DMS79 (cell line): ENCODE measurements around the gene P4HA2.

Experiments used
- DNase-seq: peaks from one replicate; lab custom pipeline; 2025; lab: John Stamatoyannopoulos, UW

Gene P4HA2

GRCh38 chr5:132250547-132250946 lies 22.9 kb upstream of the P4HA2 start:
- no peak for DNase-seq

- DNase-seq = no peak
Measured at GRCh38 chr5:132246806-132247205, 19.2 kb upstream of the P4HA2 start.

GRCh38 chr5:132245593-132245992 lies 17.9 kb upstream of the P4HA2 start:
- DNase-seq = no peak

DNA sequence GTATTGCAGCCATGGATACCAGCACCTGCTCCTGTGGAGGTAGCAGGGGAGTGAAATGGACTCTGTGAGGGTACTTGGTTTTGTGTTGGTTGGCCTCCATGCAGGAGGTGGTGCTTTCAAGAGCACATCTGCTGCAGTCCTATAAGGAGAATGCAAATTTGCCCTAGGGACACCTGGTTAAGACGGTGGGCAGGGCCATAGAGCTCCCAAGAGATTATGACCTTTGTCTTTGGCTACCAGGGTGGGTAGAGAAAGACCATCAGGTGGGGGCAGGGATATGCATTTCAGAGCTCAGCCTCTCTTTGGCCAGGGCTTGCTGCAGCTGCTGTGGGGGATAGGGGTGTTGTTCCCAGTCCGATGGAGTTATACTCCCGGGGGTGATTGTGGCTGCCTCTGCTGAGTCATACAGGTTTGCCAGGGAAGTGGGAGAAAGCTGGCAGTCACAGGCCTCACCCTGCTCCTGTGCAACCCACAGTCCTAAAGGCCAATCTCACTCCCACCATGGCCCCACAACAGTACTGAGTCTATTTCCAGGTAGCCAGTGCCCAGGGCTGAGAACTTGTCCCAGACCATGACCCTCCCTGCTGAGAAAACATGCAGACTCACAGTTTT lies 15.8 kb upstream of the P4HA2 start:
- no peak for DNase-seq

DNA sequence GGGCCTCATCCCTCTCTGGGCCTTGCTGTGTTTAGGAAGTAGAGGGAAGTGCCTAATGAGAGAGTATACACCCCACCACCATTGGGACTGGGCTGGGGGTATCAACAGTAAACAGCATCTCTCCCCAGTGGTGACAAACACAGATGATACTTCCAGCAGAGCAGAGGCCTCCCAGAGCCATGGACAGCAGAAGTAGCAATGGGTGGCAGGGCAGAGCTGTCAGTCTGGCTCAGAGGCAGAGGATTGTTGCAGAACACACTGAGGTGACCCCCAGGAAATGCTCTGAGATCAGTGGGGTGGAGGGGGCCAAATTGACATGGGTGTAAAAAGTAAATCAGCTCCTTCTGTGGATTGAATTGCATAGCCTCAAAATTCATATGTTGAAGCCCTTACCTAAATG lies 12.1 kb upstream of the P4HA2 start:
- no peak for DNase-seq

DNA sequence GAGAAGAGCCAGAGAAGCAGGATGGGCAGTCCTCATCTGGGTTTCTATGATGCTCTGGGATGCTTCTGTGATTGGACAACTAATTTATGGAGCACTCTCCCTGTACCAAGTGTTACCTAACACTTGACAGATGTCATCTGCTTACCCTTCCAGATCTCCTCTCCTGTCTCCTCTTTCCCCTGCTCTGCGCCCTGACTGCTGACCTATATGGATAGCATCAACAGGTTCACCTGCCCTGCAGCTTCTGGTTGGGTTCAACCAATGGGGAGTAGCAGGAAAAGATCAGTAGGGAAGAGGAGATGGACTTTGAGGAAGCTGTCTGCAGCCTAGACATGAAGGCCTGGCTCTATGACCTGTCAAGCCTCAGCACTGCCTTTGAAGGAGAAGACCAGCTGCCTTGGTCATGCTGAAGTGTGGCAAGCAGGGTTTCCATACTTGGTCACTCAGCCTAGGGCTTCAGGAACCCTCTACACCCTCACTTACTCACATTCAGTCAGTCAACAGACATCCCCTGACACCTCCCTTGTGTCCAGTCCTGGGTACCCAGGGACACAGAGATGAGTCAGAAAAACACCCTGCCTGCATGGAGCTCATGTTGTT lies 11.3 kb upstream of the P4HA2 start:
- no peak for DNase-seq

DNA sequence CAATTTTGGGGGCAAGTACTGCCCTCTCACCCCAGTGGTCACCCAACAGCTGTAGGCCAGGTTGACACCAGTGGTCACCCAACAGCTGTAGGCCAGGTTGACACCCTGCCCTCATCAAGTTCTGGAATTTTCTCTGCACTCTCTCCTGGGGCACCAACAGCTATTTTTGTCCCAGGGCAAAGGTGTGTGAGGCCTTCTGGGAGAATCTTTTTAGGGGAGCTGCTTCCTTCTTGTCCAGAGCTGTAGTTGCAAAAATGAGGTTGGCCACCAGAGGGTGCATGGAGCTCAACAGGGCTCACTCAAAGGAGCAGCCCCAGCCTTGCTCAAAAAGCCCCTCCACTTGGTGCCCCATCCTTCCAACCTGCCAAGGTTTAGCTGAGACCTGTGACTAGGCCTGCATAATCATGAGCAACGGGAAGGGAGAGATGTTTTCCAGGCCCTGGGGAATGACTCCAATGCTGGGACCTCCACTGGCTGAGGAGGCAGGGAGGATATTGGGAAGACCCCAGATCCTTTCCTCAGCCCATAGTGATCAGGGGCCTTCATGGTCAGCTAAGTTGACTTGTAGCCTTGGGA lies 10.6 kb upstream of the P4HA2 start:
- no peak for DNase-seq

GRCh38 chr5:132237670-132238069 lies 10.0 kb upstream of the P4HA2 start:
- no peak for DNase-seq

DNA sequence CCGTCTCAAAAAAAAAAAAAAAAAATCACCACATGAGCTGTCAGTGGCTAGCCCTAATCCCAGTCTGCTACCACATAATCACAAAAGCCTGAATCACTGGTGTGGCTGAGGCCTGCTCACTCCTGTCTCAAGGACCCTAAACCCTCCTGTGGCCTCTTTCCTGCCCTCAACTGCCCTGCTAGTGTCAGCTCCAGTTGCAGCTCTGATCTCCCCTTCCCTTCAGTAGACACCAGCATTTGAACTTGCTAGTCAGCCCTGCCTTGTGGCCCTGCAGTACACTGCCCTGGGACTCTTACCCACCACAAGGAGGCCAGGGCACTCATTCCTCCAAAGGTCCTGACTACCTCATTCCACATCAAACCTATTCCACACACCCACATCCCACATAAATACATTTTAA lies 9.5 kb upstream of the P4HA2 start:
- DNase-seq = no peak

DNA sequence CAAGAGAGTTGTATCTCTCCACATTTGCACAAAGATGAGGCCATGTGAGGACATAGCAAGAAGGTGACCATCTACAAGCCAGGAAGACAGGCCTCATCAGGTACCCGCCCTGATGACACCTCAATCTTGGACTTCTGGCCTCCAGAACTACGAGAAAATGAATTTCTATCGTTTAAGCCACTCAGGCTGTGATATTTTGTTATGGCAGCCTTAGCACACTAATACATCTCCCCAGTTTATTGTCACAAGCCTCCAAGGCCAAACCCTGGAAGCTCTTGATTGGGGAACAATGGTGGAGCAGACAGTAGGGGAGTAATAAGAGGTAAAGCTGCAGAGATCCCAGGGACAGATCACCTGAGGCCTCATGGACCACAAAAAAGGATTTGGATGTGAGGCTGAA lies 7.7 kb upstream of the P4HA2 start:
- DNase-seq = no peak

GRCh38 chr5:132234684-132235062 lies 7.0 kb upstream of the P4HA2 start:
- DNase-seq = no peak

- DNase-seq = no peak
Measured at GRCh38 chr5:132233811-132234683, 6.4 kb upstream of the P4HA2 start.

GRCh38 chr5:132233081-132233480 lies 5.4 kb upstream of the P4HA2 start:
- no peak for DNase-seq

DNA sequence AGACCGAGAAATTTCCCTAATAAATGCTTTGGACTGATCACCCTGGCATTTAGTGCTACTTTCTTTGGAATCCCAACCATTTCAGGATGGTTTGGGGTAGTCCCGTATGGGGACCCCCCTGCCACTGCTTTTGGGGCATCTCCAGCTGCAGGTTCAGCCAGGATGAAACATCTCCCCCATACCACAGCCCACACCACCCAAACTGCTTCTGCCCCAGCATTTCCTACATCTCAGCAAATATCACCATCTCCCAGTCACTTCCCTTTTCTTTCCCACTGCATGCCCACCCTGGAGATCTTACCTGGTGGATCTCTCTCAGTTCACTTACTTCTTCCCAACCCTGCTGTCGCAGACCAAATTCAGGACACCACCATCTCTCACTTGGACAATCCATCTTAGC lies 4.8 kb upstream of the P4HA2 start:
- no peak for DNase-seq

- DNase-seq = no peak
Measured at GRCh38 chr5:132230871-132231270, 3.2 kb upstream of the P4HA2 start.

- no peak for DNase-seq
Measured at GRCh38 chr5:132229236-132229635, 1.6 kb upstream of the P4HA2 start.

GRCh38 chr5:132228241-132229035 lies 785 bp upstream of the P4HA2 start:
- no peak for DNase-seq

DNA sequence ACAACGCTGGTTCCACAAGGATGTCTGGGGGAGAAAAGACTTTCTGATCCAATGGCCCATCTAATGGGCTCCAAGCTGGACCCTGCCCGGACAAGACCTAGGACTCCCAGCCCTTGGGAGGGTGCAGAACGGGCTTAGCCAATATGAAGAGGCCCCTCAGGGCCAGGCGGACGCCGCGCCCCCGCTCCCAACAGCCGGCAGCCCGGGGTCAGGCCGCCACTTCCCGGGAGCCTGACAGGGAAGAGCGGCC lies 493 bp downstream of the P4HA2 start:
- no peak for DNase-seq

GRCh38 chr5:132226516-132227234 lies 978 bp downstream of the P4HA2 start:
- DNase-seq = no peak

- peak; percentile 73 for DNase-seq
Measured at GRCh38 chr5:132225165-132226032, 2.3 kb downstream of the P4HA2 start.

DNA sequence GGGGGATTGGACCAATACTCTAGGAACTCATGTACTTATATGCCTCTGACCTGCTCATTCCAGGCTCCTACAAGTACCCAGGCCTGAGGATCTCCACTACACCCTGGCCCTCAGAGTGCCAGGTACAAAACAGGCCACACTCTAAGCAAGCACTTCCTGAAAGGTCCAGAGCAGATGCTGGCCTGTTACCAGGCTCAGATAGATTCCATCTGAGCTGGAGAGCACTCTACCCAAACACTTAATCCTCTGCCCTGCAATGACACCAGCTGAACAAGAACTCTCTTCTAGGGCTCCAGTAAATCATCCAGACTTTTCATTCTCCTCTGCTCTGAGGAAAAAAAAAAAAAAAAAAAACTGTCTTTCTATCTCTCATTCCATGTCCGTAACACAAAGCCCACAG lies 2.9 kb downstream of the P4HA2 start:
- DNase-seq = peak; percentile 36
